ENCODE data around the gene ACTG2. TPM values are rescaled to one million over a fixed set of nuclear protein-coding genes. Genes with fewer than 3 reads are reported as not detected.
"Not testable (repeated sequence)": the region's sequence is repeated elsewhere in the genome, so short reads cannot be mapped to it uniquely, and the experiment has no call there.

ACTG2 gene
- total RNA-seq, 1 experiment from 2014 or later = 2.9 TPM

DNA sequence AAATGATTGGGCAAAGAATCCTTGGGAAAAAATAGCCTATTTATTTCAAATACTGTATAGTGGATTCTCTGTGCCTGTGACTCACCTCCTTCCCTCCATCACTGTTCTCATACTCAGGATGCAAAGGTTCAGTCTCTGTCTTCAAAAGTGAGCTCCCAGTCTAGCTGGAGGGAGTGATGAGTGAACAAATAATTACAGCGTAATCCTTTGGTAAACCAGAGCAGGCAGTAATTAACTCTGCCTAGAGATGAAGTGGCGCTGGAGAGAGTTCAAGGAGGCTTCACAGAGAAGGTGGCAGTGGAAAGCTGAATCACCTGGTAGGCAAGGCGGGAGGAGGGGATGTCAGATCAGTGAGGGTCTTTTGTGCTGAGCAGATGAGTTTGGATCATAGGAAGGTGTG is 40.4 kb downstream of the ACTG2 start:
- no peak for DNase-seq (ENCODE audit: low read depth)

DNA sequence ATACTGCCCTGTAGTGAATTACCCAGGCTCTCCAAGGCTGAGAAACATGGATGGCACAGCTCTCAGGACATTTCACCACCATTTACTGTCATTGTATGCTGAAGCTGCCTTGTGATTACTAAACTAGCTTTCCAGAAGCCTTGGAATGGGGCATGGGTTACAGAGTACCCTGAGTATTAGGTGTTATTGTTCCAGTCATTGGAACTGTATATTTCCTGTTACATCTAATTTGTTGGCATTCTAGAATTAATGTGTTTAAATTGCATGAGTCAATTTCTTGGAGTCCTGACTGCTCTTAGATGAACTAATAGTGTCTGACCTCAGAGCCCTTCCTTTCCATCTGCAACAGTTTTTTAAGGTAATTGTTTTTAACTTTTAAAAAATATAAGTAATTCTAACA is 42.8 kb downstream of the ACTG2 start:
- DNase-seq (ENCODE audit: low read depth) = no peak

- peak; percentile 27 for DNase-seq (ENCODE audit: low read depth)
Measured at GRCh38 chr2:73937103-73937885, 44.5 kb downstream of the ACTG2 start.

DNA sequence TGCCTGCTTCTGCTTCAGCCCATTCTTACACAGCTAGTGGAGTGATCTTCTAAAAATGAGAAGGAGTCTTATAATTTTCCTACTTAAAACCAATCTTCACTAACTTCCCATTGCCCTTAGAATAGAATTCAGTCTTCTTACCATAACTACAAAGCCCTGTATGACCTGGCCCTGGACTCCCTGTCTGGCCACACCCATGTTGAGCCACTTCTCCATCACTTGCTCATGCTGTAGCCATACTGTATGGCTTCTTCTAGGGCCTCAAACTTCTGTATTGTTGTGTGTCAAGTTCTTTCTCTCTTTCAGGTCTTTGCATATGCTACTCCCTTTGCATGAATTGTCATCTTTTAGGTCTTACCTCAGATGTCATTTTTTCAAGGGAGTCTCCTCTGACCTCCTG is 45.1 kb downstream of the ACTG2 start:
- DNase-seq (ENCODE audit: low read depth) = no peak

- DNase-seq (ENCODE audit: low read depth) = peak; percentile 89
Measured at GRCh38 chr2:73938718-73939352, 46.0 kb downstream of the ACTG2 start.

GRCh38 chr2:73939419-73939818 is 46.6 kb downstream of the ACTG2 start:
- peak; percentile 76 for DNase-seq (ENCODE audit: low read depth)

DNA sequence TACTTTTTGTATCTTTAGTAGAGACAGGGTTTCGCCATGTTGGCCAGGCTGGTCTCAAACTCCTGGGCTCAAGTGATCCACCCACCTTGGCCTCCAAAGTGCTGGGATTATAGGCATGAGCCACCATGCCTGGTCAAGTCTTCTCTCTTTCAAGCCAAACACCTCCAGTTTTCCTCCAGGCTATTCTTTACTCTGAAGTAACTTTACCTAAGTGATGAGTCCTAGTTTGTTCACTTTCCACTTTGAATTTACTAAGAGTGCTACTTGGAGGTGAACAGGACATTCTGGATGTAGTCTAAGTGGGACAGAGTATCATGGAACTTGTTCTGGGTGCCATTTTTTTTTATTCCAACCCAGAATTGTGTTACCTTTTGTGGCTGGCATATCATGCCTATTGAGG is 47.3 kb downstream of the ACTG2 start:
- DNase-seq (ENCODE audit: low read depth) = not testable (repeated sequence)

DNA sequence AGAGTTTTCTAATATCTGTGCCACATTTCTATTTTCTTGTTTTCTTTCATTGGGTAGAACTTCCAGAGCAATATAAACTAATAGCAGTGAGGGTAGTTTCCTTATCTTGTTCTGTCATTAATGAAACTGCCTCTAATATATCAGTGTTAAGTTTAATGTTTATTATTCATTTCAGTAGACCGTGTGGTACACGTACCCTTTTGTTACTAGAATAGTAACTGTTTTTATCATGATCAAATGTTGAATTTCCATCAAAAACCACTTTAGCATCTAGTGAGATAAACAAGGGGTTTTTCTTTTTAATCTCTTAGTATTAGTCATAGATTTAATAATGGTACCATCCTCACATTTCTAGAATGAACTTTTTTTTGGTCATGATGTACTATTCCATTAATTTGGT is 49.9 kb downstream of the ACTG2 start:
- DNase-seq (ENCODE audit: low read depth) = no peak

DNA sequence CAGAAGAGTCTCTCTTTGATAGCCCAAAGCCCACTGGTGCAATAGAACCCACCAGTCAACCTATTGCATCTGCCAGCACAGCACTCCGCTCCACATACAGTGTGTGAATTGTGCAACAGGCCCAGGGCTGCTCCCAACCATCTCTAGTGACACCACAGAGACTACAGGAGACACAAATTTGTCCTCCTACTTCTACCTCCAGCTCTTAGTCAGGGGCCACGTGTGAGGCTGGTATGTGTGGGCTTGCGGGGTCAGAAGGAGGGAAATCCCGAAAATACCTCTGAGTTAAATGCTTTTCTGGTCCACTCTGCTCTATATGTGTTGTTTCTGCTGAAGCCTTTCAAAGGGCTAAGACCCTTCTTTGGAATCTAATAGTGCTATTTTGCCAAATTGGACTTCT is 51.9 kb downstream of the ACTG2 start:
- no peak for DNase-seq (ENCODE audit: low read depth)

- DNase-seq (ENCODE audit: low read depth) = no peak
Measured at GRCh38 chr2:73946215-73946614, 53.4 kb downstream of the ACTG2 start.

- no peak for DNase-seq (ENCODE audit: low read depth)
Measured at GRCh38 chr2:73946666-73947065, 53.9 kb downstream of the ACTG2 start.

GRCh38 chr2:73947412-73948018 is 54.7 kb downstream of the ACTG2 start:
- no peak for DNase-seq (ENCODE audit: low read depth)

GRCh38 chr2:73949802-73950201 is 57.0 kb downstream of the ACTG2 start:
- no peak for DNase-seq (ENCODE audit: low read depth)

DNA sequence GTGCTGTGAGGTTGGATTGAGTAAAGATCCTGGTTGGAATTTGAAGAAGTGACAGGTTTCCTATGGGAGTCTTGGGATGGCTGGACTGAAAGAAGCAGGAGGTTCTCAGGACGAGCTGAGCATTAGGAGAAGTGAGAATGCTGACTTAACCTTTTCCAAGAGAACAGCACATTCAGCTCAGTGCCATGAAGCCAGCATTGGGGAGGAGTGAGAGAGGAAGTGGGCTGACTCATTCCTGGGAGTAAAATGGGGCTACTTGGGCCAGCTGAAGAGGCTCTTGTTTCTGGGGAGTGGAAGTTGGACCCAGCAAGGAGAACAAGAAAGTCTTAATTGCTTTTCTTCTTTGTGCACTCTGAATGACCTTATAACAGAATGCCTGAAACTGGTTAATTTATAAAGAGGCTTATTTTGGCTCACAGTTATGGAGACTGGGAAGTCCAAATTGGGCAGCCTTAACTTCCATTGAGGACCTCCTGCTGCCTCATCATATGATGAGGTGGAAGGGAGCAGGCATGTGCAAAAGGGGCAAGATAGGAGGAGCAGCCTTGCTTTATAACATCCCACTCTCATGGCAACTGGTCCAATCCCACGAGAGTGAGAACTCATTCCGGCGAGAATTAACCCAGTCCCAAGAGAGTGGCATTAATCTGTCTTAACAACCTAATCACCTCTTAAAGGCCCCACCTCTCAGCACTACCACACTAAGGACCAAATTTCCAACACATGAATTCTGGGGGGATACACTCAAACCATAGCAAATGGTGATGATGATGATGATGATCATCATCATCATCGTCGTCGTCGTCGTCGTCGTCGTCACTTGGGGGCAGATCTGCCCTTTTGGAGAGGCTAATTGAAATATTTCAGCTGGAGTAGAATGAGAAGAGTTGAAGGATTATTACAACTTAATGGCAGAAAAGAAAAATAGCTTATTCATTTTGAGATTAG is 60.0 kb downstream of the ACTG2 start:
- DNase-seq (ENCODE audit: low read depth) = peak; percentile 67

GRCh38 chr2:73956218-73956865 is 63.5 kb downstream of the ACTG2 start:
- no peak for DNase-seq (ENCODE audit: low read depth)

DNA sequence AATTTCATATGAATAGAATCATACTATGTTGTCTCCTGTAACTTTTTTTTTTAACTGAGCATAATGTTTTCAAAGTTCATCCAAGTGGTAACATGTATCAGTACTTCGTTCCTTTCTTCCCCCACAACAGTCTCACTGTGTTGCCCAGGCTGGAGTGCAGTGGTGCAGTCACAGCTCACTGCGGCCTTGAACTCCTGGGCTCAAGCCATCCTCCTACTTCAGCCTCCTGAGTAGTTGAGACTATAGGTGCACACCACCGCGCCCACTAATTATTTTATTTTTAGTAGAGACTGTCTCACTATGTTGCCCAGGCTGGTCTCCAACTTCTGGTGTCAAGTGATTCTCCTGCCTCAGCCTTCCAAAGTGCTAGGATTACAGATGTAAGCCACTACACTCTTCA is 68.5 kb downstream of the ACTG2 start:
- no peak for DNase-seq (ENCODE audit: low read depth)

- DNase-seq (ENCODE audit: low read depth) = no peak
Measured at GRCh38 chr2:73961823-73962615, 69.2 kb downstream of the ACTG2 start.

- no peak for DNase-seq (ENCODE audit: low read depth)
Measured at GRCh38 chr2:73962798-73963197, 70.0 kb downstream of the ACTG2 start.

DNA sequence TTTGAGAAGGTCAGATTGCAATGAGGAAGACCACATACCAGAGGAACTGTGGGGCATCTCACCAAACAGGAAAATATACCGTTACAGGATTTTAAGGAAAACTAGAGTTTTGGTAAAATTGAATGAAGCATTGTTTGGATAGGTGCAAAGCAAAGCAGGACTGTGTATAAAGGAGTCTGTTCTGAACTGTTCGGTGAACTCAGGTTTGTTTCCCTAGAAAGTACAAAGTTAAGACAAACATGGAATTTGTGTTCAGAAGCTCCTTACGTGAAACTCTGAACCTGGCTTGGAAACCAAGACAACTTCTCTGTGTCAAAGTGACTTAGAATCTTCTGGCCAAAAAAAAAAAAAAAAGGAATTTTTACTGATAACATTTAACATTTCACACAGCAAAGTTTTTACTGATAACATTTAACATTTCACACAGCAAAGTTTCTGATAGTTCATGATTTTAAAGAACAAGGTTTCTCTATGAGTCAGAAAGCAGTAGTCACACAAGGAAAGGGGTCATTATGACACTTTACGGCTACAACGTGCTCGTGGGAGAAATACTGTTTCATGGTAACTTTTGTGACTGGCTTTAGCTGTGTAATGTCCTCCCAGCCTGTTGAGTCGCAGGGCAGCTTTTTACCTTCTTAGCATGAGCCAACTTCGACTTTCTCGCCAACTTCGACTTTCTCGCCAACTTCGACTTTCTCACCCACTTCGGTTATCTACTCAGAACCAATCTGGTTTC is 70.7 kb downstream of the ACTG2 start:
- no peak for DNase-seq (ENCODE audit: low read depth)

GRCh38 chr2:73964223-73964622 is 71.4 kb downstream of the ACTG2 start:
- no peak for DNase-seq (ENCODE audit: low read depth)
